ENCODE results near the gene PCCA.
"Not testable (repeated sequence)": the region's sequence is repeated elsewhere in the genome, so short reads cannot be mapped to it uniquely, and the experiment has no call there.

PCCA gene

DNA sequence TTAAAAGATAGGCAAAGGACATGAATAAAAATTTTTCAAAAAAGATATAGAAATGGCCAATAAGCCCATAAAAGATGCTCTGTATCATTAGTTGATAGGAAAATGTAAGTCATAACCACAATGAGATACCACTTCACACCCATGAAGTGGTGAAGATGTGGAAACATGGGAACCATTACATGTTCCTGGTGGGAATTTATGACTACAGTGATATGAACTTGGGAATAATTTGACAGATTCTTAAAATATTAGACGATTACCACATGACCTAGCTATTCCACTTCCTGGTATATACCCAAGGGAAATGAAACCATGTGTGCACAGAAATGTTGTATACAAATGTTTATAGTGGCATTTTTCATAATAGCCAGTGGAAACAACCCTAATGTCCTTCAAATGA is 267.5 kb downstream of the PCCA start:
- DNase-seq (ENCODE audit: low spot score) = no peak

DNA sequence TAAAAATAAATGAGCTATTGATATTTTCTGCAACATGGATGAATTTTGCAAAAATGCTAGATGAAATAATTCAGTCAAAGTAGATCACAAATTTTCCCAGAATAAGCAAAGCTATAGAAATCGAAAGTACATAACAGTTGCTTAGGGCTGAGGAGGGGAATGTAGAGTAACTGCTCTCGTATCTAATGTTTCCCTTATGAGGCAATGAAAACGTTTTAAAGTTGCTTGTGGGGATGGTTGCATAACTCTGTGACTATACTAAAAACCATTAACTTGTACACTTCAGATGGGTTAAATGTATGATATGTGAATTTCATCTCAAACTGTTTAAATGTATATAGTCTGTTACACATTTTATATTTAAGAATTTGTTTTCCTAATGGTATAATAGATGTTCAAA is 268.0 kb downstream of the PCCA start:
- no peak for DNase-seq (ENCODE audit: low spot score)

GRCh38 chr13:100357764-100358163 is 268.9 kb downstream of the PCCA start:
- DNase-seq (ENCODE audit: low spot score) = no peak

DNA sequence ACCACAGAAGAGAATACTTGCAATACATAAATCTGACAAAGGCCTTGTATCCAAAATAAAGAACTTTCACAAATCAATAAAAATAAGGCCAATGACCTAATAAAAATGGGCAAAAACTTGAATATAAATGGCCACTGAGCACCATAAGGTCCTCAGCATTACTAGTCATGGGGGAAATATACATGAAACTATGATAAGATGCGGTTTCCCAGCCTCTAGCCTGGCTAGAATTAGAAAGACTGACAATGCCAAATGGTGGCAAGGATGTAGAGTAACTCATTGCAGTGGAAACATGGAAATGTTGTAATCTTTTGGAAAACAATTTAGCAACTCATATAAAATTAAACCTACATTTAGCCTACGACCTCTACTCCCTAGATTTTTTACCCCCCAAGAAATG is 272.6 kb downstream of the PCCA start:
- no peak for DNase-seq (ENCODE audit: low spot score)

GRCh38 chr13:100362371-100362770 is 273.5 kb downstream of the PCCA start:
- no peak for DNase-seq (ENCODE audit: low spot score)

GRCh38 chr13:100362781-100363180 is 273.9 kb downstream of the PCCA start:
- DNase-seq (ENCODE audit: low spot score) = no peak

DNA sequence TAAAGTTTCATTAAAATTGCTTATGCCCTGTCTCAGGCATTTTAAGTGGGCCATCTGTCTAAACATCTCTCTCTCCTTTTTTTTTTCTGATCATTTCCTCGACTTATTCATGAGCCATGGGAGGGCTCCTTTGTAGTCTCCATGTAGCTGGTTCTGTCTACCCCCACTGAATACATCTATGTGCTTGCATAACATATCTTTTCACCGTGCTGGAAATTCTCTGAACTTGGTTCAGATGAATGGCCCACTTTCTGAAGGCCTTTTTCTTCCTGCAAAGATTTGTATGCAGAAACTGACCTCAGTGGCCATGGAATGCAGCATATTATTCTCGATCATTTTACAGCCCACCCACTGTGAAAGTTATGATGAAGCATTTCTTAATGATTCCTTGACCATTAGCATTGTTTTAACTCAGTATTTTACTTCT is 274.4 kb downstream of the PCCA start:
- no peak for DNase-seq (ENCODE audit: low spot score)

DNA sequence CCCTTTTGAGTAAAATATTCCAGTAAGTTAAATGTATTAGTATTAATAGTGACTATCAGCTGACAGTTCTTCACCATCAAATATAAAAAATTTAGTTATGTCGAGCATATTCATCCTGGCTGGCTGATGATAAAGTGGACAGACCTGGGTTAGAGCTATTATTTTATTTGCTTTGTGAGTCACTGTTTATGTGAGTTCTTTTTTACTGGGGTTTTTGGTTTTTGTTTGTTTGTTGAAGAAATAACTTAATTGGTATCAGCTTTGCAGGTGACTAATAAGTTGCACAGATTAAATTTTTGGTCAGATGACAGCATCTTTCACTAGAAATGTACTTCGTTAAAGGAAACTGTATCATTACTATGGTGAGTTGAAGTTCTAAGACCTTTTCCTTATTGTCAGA is 275.0 kb downstream of the PCCA start:
- DNase-seq (ENCODE audit: low spot score) = no peak

DNA sequence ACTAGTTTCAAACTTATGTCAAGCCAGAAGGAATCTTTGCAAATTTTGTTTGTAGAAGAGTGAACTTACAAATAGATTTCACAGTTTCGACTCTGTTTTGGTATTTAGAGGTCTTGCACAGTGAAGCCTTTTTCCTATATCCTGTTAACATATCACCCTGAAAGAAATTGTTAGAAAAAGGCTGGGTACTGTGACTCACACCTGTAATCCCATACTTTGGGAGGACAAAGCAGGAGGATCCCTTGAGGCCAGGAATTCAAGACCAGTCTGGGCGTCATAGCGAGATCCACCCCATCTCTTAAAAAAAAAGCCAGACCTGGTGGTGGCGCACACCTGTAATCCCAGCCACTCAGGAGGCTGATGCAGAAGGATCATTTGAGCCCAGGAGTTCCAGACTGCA is 275.7 kb downstream of the PCCA start:
- DNase-seq (ENCODE audit: low spot score) = no peak

GRCh38 chr13:100365680-100366079 is 276.8 kb downstream of the PCCA start:
- no peak for DNase-seq (ENCODE audit: low spot score)

DNA sequence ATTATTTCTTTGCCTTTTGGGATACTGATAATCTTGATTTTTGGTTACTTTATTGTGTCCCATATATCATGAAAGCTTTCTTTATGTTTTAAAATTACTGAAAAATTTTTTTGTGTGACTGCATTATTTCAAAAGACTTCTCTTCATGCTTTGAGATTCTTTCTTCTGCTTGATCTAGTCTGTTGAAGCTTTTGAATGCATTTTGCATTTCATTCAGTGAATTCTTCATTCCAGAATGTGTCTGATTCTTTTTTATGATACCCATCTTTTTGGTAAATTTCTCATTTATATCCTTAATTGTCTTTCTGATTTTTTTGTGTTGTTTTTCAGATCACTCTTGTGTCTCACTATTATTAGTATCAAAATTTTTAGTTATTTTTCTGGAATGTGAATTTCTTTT is 289.6 kb downstream of the PCCA start:
- no peak for DNase-seq (ENCODE audit: low spot score)

GRCh38 chr13:100381595-100382224 is 292.8 kb downstream of the PCCA start:
- no peak for DNase-seq (ENCODE audit: low spot score)

GRCh38 chr13:100382785-100383184 is 293.9 kb downstream of the PCCA start:
- no peak for DNase-seq (ENCODE audit: low spot score)

GRCh38 chr13:100387416-100387815 is 298.5 kb downstream of the PCCA start:
- no peak for DNase-seq (ENCODE audit: low spot score)

DNA sequence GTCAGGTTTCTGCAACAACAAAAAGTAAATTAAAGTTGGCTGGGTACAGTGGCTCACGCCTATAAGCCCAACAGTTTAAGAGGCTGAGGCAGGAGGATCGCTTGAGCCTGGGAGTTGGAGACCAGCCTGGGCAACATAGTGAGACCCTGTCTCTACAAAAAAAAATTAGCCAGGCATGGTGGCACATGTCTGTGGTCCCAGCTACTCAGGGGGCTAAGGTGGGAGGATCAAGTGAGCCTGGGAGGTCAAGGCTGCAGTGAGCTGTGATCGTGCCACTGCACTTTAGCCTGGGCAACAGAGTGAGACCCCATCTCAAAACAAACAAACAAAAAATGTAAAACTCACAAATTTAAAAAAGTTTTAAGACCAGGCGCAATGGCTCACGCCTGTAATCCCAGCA is 299.3 kb downstream of the PCCA start:
- DNase-seq (ENCODE audit: low spot score) = not testable (repeated sequence)

DNA sequence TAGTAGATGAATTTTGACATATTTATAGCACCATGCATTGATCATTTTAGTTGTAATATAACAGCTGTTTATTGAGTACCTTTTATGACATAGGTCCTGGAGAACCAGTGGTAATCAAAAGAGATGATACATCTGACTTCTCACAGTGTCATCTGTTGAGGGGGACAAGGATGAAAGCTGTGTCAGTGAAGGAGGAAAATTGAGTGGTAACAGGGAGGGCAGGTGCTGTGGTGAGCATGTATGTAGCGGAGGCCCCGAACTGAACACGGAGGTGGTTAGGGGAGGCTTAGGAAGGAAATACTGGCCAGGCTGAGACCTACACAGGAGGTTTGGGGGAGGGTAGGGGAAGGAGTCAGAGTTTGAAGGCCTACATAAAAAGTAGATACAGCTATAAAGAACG is 300.0 kb downstream of the PCCA start:
- no peak for DNase-seq (ENCODE audit: low spot score)

DNA sequence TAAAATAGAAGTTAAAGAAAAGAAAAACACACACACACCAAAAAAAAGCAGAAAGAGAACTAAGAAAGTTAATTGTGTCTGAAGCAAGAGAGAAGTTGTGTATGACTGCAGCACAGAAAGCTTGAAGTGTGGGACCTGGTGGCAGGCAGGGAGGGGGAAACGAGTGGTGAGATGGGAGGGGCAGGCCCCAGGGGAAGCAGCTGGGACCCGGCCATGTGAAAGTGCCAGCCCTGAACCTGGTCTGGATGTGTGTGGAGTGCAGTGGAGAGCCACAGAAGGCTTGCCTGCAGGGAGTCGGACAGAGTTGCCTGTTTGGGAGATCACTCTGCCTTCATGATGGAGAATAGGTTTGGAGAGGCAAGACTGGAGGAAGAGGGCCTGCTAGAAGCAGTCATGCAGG is 300.7 kb downstream of the PCCA start:
- DNase-seq (ENCODE audit: low spot score) = no peak

DNA sequence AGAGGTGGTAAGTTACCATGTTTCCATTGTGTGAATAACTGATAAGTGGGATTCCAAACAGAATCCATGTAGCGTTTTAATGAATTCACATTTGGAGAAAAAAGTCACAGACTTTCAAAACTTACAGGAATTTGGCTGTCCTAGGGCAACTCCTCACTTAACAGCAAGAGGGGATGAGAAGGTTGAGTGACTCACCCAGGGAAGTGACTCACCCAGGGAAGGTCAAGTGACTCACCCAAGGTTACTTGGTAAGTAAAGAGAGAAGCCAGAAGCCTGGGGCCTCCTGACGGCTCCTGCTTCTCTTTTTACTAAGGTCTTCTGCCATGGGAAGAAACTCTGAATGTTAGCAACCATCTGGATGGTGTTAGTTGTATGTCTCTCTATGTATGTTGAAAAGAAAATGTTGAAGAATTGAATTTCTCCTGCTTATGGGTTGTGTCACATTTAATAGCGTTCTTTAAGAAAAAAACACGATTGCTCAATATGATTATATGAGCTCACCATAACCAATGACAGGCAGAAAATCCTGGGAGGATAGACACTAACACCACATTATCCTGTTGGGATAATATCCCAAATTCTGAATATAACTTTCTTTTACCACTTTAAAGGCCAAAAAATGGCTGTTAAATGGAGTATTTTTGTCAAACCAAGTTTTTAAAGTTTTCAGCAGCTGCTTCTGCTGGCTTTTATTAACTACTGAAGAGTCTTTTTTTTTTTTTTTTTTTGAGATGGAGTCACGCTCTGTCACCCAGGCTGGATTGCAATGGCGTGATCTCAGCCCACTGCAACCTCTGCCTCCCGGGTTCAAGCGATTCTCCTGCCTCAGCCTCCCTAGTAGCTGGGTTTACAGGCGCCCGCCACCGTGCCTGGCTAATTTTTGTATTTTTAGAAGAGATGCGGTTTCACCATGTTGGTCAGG is 304.1 kb downstream of the PCCA start:
- no peak for DNase-seq (ENCODE audit: low spot score)

- DNase-seq (ENCODE audit: low spot score) = no peak
These were observed 305.3 kb downstream of the PCCA start for GRCh38 chr13:100394005-100394695.

GRCh38 chr13:100395698-100396373 is 306.9 kb downstream of the PCCA start:
- DNase-seq (ENCODE audit: low spot score) = no peak

GRCh38 chr13:100396776-100397175 is 307.9 kb downstream of the PCCA start:
- no peak for DNase-seq (ENCODE audit: low spot score)

GRCh38 chr13:100397627-100398026 is 308.7 kb downstream of the PCCA start:
- no peak for DNase-seq (ENCODE audit: low spot score)
